Thyroid gland (tissue), 4 donors: ENCODE results near the gene KAZALD1. TPM values are rescaled to one million over a fixed set of nuclear protein-coding genes. Genes with fewer than 3 reads are reported as not detected.

ENCODE experiments used
- DNase-seq, 2 donors: peaks; one replicate each; pipeline ENCODE4 v3.0.0-alpha.2; 2019
- H3K27ac ChIP-seq, 3 donors: fragments of 200-600 bp; sonication (generic); 1 replicate in 2 of 3; 2 replicates in 1 of 3; pipeline ENCODE4 v1.5.1; 2016 to 2019; ENCODE audit warnings: mild to moderate bottlenecking in 1 of 3, moderate library complexity in 1 of 3
- H3K27me3 ChIP-seq: fragments of 200-600 bp; sonication (generic); one replicate; pipeline ENCODE4 v1.5.1; 2019
- H3K36me3 ChIP-seq, 2 donors: fragments of 200-600 bp; sonication (generic); one replicate each; pipeline ENCODE4 v1.5.1; 2016 to 2019
- H3K4me1 ChIP-seq, 2 donors: fragments of 200-600 bp; sonication (generic); one replicate each; pipeline ENCODE4 v1.5.1; 2017 to 2019
- H3K4me3 ChIP-seq, 3 donors: fragments of 200-600 bp; sonication (generic); replicated peaks in 1 of 3; 1 replicate in 2 of 3; 2 replicates in 1 of 3; pipeline ENCODE4 v1.5.1; 2016; ENCODE audit warnings: mild to moderate bottlenecking in 1 of 3
- H3K9me3 ChIP-seq: fragments of 200-600 bp; sonication (generic); one replicate; pipeline ENCODE4 v1.5.1; 2017
- POLR2A ChIP-seq, 2 donors: fragments of 450-650 bp; IDR thresholded peaks; one replicate each; pipeline ENCODE4 v1.6.1; 2017; ENCODE audit warnings: antibody characterized with exemption in 2 of 2, mild to moderate bottlenecking in 2 of 2, moderate library complexity in 1 of 2
- WGBS, 2 donors: methylation state at CpG; one replicate each; pipeline ENCODE4 v1.1.5; 2017; 5-methylcytosine and 5-hydroxymethylcytosine counted together
- intact Hi-C: fragments of 100-400 bp; cut with DNase I; formaldehyde crosslinking; loops from one replicate; pipeline ENCODE4 v1.15.1; 2023
- total RNA-seq, 4 donors: library from RNA; depleted of rRNA; stranded (reverse); fragments of >200 nt; gene quantifications; one replicate each; pipeline ENCODE4 v1.2.3, GENCODE V29; 2016
- TF ChIP-seq, protein P1 (sequence below), 6 experiments: fragments of 200-600 bp in 3 of 6; fragments of 450-650 bp in 3 of 6; sonication (generic) in 3 of 6; IDR thresholded peaks; one replicate each; pipeline ENCODE4 v1.5.1; 2016 to 2019; ENCODE audit warnings: antibody characterized with exemption in 6 of 6, mild to moderate bottlenecking in 2 of 6, inconsistent platforms in 1 of 6, moderate library complexity in 1 of 6

KAZALD1 gene
- total RNA-seq, 4 donors from 2014 or later, result 3.1 to 9.9 (median 6.3) TPM

DNA sequence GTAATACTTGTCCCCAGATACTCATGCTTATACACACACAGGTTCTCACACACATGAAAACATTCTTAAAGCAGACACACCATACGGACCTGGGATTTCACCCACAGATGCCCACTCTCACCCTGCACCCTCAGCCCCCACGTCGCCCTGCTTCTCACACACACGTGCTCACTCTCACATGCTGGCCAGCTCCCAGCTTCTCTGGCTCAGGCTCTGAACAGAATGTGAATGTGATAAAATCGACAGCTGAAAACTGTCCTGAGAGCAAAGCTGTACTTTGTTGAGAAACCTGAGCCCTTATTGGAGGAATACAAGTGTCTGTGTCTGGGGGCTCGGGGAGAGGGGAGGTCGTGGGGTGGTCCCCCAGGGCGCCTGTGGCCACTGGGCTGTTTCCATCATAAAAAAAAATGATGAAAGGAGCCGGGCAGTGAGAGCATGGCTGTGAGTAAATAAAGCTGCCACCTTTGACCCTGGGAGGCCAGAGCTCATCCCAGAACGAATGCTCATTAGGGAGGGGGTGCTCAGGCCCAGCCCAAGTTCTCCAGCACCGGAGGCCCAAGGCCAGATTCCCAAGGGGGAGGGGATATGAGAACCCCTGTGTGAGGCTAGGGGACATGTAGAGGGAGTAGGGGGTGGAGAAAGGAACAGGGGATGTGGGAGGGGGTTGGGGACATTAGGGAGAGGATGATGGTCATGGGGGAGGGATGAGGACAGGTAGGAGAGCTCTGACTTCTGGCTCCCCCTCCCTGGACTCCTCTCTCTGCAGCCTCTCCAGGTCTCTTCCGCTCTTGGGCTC, 51.2 kb downstream of the KAZALD1 start:
- 21 to 27% methylated on average over 12 of the region's 12 CpGs for WGBS, 2 donors

DNA sequence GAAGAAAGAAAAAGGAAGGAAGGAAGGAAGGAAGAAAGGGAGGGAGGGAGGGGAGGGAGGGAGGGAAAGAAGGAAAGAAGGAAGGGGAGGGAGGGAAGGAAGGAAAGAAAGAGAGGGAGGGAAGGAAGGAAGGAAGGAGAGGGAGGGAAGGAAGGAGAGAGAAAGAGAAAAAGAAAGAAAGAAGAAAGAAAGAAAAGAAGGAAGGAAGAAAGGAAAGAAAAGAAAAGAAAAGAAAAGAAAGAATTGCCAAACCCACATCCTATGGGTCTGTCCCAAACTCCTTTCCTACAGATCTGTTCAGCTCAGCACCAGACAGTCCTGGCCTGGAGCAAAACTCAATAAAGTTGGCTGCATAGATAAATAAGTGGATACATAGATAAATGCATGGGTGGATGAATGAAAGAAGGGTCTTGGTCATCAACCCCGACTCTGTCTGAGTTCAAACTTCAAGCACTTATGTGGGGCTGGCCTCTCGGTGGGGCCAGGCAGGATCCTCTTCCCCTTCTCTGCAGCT, 52.2 kb downstream of the KAZALD1 start:
- intact Hi-C loops, result no loop called here
- 47 to 56% methylated on average over 2 of the region's 2 CpGs for WGBS, 2 donors
- Histone ChIP-seq H3K4me1 (no peaks in the 10 kb centered on the region), H3K27me3 (no peaks in the 10 kb centered on the region), H3K9me3 (no peaks in the 10 kb centered on the region), H3K4me3 (no peak overlapping the region), H3K36me3 (no peaks in the 10 kb centered on the region), H3K27ac (no peak overlapping the region)
- no peak for TF ChIP-seq POLR2A (IDR thresholded peaks at IDR 0.05)
- TF ChIP-seq, protein P1, sequence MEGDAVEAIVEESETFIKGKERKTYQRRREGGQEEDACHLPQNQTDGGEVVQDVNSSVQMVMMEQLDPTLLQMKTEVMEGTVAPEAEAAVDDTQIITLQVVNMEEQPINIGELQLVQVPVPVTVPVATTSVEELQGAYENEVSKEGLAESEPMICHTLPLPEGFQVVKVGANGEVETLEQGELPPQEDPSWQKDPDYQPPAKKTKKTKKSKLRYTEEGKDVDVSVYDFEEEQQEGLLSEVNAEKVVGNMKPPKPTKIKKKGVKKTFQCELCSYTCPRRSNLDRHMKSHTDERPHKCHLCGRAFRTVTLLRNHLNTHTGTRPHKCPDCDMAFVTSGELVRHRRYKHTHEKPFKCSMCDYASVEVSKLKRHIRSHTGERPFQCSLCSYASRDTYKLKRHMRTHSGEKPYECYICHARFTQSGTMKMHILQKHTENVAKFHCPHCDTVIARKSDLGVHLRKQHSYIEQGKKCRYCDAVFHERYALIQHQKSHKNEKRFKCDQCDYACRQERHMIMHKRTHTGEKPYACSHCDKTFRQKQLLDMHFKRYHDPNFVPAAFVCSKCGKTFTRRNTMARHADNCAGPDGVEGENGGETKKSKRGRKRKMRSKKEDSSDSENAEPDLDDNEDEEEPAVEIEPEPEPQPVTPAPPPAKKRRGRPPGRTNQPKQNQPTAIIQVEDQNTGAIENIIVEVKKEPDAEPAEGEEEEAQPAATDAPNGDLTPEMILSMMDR (IDR thresholded peaks at IDR 0.05), result no peak
- no peak for DNase-seq

More for the DNA sequence above, 51.2 kb downstream of the KAZALD1 start:
- no peak for DNase-seq
- TF ChIP-seq, protein P1 (IDR thresholded peaks at IDR 0.05), result no peak
- TF ChIP-seq POLR2A (IDR thresholded peaks at IDR 0.05), result no peak
- no peaks in the 10 kb centered on the region for H3K4me1 ChIP-seq
- no peak overlapping the region for H3K27ac ChIP-seq
- no peaks in the 10 kb centered on the region for H3K27me3 ChIP-seq
- H3K9me3 ChIP-seq, result no peaks in the 10 kb centered on the region
- no peak overlapping the region for H3K4me3 ChIP-seq
- intact Hi-C loops, result no loop called here
- no peaks in the 10 kb centered on the region for H3K36me3 ChIP-seq

DNA sequence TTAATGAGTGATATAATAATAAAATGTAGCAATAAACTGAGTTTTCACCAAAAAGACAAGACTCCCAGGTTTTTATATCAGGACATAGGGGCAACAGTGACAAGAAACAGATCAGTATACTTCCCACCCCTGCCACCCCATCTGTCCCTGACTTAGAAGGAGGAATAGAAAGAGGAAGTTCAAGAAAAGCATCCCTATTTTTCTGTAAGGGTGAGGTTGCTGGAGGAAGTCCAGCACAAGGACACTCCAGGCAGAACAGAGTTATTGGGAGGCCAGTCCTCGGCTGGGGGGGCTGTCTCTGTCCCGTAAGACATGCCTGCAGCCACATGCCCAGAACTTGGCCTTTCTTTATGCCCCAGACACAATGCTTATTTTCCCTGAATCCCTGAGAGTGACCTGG, 52.9 kb downstream of the KAZALD1 start:
- H3K27ac ChIP-seq, result no peak overlapping the region
- TF ChIP-seq POLR2A (IDR thresholded peaks at IDR 0.05), result no peak
- TF ChIP-seq, protein P1 (IDR thresholded peaks at IDR 0.05), result no peak
- no peak for DNase-seq
- H3K4me3 ChIP-seq, result no peak overlapping the region
- no peaks in the 10 kb centered on the region for H3K27me3 ChIP-seq
- no peaks in the 10 kb centered on the region for H3K9me3 ChIP-seq
- no peaks in the 10 kb centered on the region for H3K4me1 ChIP-seq
- intact Hi-C loops, result no loop called here
- WGBS, 2 donors, result 42 to 44% methylated on average over 2 of the region's 2 CpGs
- H3K36me3 ChIP-seq, result no peaks in the 10 kb centered on the region

Other genes starting within 250 kb of the KAZALD1 start
- gene SLF2, start 149.0 kb upstream of the KAZALD1 start, total RNA-seq, result 10 to 100 TPM; 34.1 to 47.9 (median 40.4) TPM
- 10 to 100 TPM in 1 of 4 donors, 1 to 10 TPM in 3; 8.7 to 13.3 (median 9.8) TPM for gene SEMA4G, start 92.5 kb upstream of the KAZALD1 start, total RNA-seq
- 100 to 1,000 TPM in 3 of 4 donors, 10 to 100 TPM in 1; 86.1 to 178 (median 145) TPM for gene MRPL43, start 74.5 kb upstream of the KAZALD1 start, total RNA-seq
- 1 to 10 TPM; 5.5 to 7.7 (median 6.8) TPM for gene TWNK, start 74.4 kb upstream of the KAZALD1 start, total RNA-seq
- gene LZTS2, start 62.2 kb upstream of the KAZALD1 start, total RNA-seq, result 100 to 1,000 TPM in 1 of 4 donors, 10 to 100 TPM in 3; 75.4 to 107 (median 88.1) TPM
- gene PDZD7, start 30.9 kb upstream of the KAZALD1 start, total RNA-seq, result 1 to 10 TPM in 1 of 4 donors, under 1 TPM in 3; 0.24 to 1.1 (median 0.69) TPM
- 10 to 100 TPM; 35.8 to 56.8 (median 43.3) TPM for gene SFXN3, start 30.8 kb upstream of the KAZALD1 start, total RNA-seq
- gene TLX1, start 69.3 kb downstream of the KAZALD1 start, total RNA-seq, result not detected
- not detected for gene LBX1, start 167.5 kb downstream of the KAZALD1 start, total RNA-seq